Myocyte (in vitro differentiated cells): ENCODE results near the gene TM2D1. TPM values are rescaled to one million over a fixed set of nuclear protein-coding genes. Genes with fewer than 3 reads are reported as not detected.
A peak's percentile ranks its signal among the peaks of the same experiment; 100 is the strongest.
"Not testable (repeated sequence)": the region's sequence is repeated elsewhere in the genome, so short reads cannot be mapped to it uniquely, and the experiment has no call there.

ENCODE experiments used
- DNase-seq: peaks from one replicate; pipeline ENCODE4 v3.0.0-alpha.2; 2012; ENCODE audit warnings: low read depth
- polyA plus RNA-seq: library from polyadenylated mRNA; unstranded; fragments of >200 nt; gene quantifications from one replicate; pipeline ENCODE4 v1.2.1, GENCODE V29; 2012; ENCODE audit warnings: missing spikeins
- total RNA-seq: library from RNA; depleted of rRNA; stranded (reverse); fragments of >200 nt; gene quantifications from 2 replicates; pipeline ENCODE4 v1.2.3, GENCODE V29; 2014

The TM2D1 gene
- total RNA-seq: 77.5 and 94.2 TPM in 2 replicates
- 67.9 TPM for polyA plus RNA-seq

GRCh38 chr1:61724813-61725694, at the start of gene TM2D1:
TM2D1 (minus strand) TSS chr1:61725141; CDS start chr1:61725120, 21 bp downstream.
- DNase-seq: peak; percentile 93

GRCh38 chr1:61770131-61770530, 45.2 kb upstream of the TM2D1 start:
- DNase-seq: no peak

- DNase-seq: peak; percentile 2
Measured at GRCh38 chr1:61757950-61758349, 33.0 kb upstream of the TM2D1 start.

- DNase-seq: no peak
Measured at GRCh38 chr1:61756773-61757172, 31.8 kb upstream of the TM2D1 start.

DNA sequence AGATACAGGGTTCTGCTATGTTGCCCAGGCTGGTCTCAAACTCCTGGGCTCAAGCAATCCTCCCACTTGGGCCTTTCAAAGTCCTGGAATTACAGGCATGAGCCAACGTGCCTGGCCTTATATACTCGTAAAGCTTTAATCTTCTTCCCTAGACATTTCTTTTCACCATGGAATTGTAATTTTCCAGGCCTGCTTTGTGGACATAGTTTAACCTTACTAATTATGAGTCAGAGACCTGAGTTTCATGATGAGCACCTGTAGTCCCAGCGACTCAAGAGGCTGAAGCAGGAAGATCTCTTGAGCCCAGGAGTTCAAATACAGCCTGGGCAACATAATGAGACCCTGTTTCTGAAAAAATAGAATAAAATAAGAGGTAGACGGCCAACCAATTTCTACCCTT, 29.6 kb upstream of the TM2D1 start:
- no peak for DNase-seq

DNA sequence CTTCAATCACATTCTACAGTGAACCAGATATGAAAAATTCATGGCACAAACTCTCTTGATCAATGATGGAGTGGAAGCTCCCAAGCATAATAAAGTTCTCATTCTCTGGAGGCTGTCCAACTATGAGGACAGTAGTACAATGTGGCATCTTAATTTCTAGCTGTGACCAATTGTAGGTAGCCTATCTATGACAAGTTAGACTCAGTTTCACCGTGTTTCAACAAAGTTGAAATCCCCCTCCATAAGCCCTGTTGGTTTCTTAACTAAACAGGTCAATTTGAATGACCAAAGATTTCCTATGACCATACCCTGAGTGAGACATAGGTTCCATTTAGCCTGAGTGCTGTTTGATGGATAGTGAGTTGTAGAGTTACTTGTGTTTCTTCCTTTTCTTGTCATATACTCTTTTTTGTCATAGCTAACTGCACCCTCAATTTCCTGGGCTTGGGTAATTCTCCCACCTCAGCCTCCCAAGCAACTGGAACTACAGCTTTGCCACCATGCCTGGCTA, 29.1 kb upstream of the TM2D1 start:
- no peak for DNase-seq

DNA sequence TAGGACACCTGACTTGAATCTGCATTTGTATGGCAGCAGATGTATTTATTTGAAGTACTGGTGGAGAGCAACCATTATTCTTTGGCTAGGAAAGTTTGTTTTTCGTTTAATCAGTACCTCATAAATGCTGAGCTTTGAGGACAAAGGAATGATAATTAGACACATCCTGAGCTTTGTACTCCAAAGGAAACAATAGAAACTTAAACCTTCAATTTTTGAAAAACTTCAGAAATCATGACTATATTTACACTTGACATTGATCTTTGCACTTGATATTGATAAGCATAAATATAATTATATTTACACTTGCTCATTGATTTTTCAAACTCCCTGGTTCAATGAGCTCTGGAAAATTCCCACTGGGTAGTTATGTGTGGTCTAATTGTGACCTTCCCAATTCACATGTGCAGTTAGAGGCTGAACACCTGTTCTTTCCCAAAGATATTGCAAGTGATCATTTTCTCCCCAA, 28.0 kb upstream of the TM2D1 start:
- no peak for DNase-seq

DNA sequence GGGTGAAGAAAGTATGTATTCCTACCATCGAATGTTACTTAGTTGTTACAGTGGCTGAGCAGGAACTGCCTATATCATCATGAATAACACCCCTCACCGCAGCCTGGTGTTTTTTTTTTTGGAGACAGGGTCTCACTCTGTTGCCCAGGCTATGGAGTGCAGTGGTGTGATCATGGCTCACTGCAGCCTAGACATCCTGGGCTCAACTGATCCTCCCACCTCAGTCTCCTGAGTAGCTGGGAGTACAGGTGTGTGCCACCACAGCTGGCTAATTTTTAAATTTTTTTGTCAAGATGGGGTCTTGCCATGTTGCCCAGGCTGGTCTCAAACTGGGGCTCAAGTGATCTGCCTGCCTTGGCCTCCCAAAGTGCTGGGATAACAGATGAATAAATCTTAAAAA, 24.6 kb upstream of the TM2D1 start:
- DNase-seq: no peak

GRCh38 chr1:61748566-61748965, 23.6 kb upstream of the TM2D1 start:
- DNase-seq: no peak

DNA sequence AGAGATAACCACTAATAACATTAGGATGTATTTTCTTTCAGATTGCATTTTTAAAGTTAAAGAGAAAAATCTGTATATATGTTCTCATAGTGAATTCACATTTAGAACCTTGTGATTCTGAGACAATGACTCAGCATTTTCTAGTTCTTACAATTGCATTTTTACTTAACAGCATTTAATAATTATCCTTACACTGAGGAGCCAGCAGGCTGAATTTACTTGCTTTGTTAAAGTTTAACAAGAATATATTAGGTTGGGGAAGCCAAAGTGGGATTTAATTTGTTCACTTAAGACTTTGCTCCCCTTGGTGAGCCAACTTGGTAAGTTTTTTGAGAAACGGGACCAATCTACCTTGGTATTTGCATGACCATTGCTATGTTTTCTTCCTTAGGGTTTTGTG, 21.9 kb upstream of the TM2D1 start:
- peak; percentile 8 for DNase-seq

DNA sequence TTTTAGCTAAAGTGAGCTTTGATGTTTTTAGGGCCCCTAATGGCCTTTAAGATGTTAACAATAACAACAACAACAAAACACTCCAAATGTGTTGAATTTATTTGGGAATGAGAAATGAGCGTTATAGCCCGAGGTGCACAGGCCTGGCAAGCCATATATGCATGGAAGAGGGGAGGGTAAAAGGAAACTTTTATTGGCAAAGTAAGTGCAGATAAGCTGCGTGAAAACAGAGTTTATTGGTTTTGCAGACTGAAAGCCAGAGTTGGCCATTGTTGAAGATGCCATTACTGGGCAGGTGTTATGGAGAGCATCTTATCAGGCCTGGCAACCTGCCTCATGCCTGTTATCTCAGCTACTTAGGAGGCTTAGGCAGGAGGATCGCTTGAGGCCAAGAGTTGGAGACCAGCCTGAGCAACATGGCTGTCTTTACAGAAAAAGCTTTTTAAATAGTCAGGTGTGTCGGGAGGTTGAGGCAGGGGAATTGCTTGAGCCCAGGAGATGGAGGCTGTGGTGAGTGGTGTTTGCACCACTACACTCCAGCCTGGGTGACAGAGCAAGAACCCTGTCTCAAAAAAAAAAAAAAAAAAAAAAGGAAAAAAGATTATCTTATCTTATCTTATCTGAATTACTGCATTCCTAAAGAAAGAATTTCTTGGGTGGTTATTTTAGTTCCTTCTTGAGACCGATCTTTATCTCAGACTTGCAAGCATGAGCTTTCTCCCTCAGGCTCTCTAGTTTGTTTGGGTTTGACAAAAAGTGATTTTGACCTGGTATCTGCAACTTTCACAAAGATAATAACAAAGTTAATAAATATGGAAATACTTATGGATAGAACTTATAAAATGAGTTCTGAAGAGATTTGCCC, 19.0 kb upstream of the TM2D1 start:
- DNase-seq: no peak

DNA sequence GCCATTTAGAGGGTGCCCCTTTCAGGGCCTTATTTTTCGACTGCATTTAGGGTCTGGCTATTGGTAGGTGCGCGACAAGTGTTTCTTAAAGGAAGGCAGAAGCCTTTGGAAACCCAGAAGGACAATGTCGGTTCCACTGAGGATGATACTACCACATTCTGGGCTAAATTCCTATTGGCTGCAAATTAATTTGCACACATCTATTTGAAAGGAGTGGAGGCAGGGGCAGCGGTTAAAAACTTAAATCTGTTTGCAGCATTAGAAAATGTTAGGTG, 18.4 kb upstream of the TM2D1 start:
- no peak for DNase-seq

DNA sequence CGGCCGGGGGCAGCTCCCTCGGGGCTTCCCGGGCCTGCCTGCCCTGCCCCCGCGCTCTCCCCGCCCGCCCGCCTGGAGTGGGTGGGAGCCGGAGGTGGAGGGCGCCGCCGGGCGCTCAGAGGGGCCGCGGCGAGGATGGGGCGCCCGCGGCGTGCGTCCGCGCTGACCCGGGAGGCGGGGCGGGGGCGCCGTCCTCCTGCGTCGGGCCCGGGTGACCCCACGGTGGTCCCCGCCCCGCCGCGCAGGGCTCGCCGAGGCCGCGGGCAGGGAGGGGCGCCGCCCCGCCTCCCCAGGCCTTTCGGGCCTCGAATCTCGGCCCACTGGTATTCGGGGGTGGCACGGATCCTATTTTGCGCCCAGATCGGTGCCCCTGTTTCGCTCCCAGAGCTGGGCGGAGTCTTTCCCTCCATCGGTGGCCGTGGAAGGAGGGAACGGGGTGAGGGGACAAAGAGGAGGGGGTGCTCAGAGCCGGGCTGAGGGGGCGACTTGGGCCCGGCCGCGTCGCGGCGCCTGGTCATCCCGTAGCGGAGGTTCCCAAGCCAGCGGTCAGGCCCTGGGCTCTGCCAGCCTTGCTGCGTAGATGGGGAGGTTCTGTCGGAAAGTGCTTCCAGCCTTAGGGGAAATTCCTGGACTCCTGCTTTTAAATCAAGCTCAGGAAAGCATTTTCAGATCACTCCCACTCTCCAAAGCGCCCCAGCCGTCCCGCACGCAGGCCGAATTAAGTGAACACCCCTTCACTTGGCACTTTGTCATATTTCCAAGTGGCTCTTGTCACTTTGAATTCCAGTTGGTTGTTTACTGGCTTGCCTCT, 17.9 kb upstream of the TM2D1 start:
- DNase-seq: peak; percentile 67

- DNase-seq: peak; percentile 23
Measured at GRCh38 chr1:61741711-61742619, 17.0 kb upstream of the TM2D1 start, which contains the start of gene PATJ. PATJ (plus strand) TSS chr1:61742480; CDS start chr1:61762893, 20,413 bp downstream.

- no peak for DNase-seq
Measured at GRCh38 chr1:61740751-61741700, 16.1 kb upstream of the TM2D1 start.

DNA sequence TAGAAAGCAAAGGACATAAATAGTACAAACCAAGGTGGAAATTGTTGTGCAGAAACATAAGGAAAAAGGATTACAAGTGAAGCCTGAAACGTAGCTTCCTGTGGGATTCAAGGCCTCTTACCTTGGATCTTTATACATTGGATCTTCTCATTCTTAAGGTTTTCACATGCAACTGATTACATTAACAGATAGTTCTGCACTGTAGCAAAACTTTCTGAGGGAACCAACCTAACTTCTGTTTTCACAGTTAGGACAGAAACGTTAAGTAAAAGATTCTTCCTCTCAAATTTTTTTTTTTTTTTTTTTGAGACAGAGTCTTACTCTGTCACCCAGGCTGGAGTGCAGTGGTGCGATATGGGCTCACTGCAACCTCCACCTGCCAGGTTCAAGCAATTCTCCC, 7.8 kb upstream of the TM2D1 start:
- DNase-seq: no peak

DNA sequence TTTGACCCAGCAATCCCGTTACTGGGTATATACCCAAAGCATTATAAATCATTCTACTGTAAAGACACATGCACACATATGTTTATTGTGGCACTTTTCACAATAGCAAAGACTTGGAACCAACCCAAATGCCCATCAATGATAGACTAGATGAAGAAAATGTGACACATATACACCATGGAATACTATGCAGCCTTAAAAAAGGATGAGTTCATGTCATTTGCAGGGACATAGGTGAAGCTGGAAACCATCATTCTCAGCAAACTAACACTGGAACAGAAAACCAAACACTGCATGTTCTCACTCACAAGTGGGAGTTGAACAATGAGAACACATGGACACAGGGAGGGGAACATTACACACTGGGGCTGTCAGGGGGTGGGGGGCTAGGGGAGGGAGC, 5.7 kb upstream of the TM2D1 start:
- DNase-seq: not testable (repeated sequence)

DNA sequence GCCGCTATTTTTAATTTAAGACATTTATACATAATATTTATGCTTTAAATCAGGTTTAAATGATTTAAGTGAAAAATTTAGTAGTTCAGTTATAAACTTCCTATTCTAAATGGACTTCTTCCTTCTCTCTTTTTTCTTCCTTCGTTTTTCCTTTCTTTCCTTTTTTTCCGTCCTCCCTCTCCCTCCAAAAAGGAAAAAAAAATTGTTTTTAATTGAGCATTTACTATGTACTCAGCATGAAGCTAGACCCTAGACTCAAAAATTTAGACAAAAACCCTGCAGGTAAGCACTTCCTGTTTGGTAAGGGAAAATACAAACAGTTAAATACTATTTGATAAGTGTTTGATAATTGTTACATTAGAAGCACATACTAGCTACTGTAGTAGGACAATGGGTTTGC, 2.6 kb upstream of the TM2D1 start:
- DNase-seq: no peak

DNA sequence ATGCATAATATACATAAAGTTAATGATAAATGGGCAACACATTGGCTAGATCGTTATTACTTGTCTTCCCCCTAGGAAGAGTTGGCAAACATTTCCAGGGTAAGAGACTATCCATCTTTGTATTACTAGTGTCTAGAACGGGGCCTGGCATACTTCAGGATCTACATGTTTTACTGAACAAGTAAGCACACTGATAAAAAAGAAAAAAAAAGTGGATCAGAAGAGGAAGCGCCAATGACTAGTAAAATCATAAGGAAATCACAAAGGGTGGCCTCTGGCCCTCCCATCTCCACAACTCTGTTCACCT, 482 bp downstream of the TM2D1 start:
- no peak for DNase-seq
